Stimulated activated CD4-positive, alpha-beta T cell treated with anti-CD3 and anti-CD28 coated beads, Interleukin-4, amount 100 ng/mL, for 48 hours (primary cell): Measurements from ENCODE around the gene PCCA.
A peak's percentile ranks its signal among the peaks of the same experiment; 100 is the strongest.
"Not testable (repeated sequence)": the region's sequence is repeated elsewhere in the genome, so short reads cannot be mapped to it uniquely, and the experiment has no call there.

Experiments used
- DNase-seq, 2 donors: peaks; one replicate each; pipeline ENCODE4 v3.0.0-alpha.2; 2020; ENCODE audit warnings: low read depth in 2 of 2

PCCA gene

DNA sequence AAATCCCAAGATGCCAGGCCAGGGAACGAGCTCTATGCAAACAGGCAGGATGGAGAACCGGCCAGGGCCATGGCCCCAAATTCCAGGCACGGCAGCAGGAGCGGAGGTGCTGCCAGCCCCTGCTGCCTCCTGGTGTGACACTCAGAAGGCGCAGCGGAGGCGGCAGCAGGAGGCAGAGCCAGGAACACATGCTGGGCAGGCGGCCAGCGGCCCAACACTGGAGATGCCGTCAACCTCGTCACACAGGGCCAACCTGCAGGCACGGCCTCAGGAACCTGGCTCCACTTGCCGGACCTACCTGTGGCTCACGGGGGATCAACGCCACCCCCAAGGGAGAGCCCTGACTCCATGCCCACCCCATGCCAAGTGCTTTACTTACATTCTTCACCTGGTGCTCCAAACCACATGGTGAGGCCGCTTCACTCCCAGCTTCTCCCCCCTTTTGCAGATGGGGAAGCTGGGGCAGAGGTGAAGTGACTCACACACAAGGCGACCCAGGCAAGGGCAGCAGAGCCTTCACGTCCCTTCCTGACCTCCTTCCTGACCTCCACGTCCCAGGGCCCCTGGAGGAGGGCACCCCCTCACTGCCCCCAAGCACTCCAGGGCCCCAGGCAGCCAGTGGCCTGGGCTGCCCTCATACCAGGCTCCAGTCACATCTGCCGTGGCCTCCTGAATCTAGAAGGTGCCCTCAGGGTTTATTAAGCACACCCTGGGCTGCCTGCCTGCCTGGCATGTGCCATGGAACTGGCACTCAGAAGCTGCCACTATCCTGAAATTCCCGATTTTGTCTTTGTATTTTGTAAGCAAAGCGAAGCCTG, 456.2 kb downstream of the PCCA start:
- DNase-seq: no peak

DNA sequence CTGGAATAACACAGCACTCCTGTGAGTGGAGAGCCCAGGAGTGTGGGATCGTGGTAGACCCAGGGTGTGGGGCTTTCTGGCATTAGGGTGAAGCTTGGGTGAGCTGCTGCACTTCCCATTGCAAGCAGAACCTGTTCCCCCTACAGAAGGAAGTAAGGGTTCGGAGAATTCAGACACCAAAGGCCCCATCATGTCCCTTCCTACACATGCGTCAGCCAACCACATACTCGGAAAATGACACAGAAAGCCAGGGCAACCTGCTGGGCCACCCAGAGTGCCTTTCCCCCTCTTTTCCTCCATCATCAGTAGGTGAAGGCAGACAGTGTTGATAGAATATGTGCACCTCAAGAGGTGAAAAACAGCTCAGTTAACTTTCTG, 456.8 kb downstream of the PCCA start:
- DNase-seq: no peak

- DNase-seq: no peak
Measured at GRCh38 chr13:100546713-100547405, 458.0 kb downstream of the PCCA start.

GRCh38 chr13:100547791-100548201, 458.9 kb downstream of the PCCA start:
- DNase-seq: no peak

- no peak for DNase-seq
Measured at GRCh38 chr13:100549316-100549715, 460.4 kb downstream of the PCCA start.

DNA sequence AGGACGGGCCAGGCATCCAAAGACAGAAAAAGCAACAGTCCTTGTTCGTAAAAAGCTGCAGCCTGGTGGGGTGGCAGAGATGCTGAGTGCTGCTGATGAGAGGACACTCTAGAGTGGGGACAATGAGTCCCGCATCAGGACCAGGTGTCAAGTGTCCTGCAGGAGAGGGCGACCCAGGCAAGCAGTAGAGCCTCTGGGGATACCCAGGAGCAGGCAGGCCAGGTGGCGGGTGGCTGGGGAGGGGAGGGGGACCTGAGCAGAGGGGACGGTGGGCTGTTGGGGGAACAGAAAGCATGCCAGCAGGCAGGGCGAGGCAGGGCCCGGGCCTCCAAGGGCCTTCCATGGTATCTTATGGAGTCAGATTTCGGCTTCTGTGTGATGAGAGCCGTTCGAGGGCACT, 463.9 kb downstream of the PCCA start:
- DNase-seq: no peak

GRCh38 chr13:100559886-100560285, 471.0 kb downstream of the PCCA start:
- no peak for DNase-seq

DNA sequence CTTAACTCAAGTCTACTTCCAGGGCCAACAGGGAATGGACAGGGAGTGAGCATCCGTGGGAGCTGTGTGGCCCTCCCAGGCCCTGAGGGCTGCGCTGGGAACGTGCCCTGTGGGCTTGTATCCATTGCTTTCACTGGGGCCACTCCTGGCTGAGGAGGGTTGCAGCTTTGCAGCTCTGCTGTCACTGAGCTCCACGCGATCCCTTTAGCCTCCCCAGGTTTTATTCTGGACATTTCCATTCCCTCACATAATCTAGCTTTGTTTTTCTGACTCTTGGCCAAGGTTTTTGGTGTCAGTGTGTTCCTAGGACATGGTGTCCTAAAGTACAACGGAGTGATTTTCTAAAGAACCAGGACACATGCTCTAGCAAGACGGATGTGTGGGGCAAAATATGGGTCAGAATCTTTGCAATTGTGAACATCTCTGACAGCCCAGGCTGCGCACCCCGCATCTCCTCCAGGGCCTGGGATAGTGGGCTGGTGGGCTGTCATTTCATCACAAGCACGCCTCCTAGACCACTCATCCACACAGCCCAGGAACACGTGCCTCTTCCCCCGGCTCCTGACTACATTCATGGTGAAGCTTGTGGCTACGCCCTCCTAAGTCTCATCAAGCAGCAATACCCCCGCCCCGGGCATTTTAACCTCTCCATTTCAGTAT, 471.7 kb downstream of the PCCA start:
- DNase-seq: no peak

DNA sequence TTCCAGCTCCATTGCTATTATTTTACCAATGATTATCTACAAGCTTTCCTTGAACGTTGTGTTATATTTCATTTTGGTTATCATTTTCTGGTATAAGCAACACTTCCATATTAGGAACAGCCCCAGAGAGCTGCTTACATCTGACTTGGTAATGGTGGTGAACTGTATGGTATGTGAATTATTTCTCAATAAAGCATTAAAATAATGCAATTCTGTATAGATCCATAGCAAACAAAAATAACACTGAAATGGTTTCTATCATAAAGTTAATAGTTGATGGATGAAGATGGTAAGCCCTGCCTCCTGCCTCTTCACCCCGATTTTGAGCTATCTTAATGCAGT, 472.2 kb downstream of the PCCA start:
- DNase-seq: no peak

DNA sequence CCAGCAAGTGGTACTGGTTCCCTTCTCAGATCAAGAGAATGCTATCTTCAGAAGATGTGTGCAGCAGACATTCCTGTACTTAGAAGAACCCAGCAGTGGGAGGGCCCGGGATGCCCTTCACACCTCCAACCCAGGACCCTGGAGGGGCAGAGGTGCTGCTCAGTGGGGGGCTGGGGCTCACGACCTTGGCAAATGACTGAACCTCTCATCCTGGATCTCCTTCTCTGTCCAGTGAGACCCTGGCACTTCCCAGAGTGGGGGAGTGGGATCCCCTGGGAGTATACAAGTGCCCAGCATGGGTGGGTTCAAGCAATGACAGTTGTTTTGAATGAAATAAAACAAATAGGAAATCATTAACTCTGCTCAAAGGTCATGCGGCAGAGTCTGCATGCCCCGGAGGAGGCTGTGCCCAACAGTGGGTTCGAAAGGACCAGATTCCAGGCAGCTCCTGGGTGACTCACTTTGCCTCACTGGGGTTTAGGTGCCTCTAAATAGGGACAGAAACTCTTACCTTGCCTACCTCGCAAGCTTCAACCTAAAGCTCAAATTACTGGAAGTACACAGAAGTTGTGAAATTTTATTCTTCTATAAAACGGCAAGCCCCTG, 472.8 kb downstream of the PCCA start:
- no peak for DNase-seq

DNA sequence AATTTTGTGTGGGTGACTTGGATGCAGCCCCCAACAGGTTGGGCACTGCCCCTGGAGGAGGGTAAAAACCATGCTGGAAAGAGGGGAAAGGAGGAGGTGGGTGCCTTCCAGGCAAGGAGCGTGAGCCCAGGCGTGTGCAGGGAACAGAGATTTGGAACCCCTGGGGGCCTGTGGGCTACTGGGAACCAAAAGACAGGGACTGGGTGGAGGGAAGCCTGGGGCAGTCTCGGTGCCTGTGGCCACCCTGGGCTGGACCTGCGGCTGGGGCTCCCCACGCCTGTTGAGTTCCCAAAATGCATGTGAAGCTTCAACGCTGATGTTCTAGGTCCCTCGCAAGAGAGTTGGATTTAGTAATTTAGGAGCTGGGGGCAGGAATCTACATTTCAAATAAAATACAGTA, 474.9 kb downstream of the PCCA start:
- DNase-seq: no peak

DNA sequence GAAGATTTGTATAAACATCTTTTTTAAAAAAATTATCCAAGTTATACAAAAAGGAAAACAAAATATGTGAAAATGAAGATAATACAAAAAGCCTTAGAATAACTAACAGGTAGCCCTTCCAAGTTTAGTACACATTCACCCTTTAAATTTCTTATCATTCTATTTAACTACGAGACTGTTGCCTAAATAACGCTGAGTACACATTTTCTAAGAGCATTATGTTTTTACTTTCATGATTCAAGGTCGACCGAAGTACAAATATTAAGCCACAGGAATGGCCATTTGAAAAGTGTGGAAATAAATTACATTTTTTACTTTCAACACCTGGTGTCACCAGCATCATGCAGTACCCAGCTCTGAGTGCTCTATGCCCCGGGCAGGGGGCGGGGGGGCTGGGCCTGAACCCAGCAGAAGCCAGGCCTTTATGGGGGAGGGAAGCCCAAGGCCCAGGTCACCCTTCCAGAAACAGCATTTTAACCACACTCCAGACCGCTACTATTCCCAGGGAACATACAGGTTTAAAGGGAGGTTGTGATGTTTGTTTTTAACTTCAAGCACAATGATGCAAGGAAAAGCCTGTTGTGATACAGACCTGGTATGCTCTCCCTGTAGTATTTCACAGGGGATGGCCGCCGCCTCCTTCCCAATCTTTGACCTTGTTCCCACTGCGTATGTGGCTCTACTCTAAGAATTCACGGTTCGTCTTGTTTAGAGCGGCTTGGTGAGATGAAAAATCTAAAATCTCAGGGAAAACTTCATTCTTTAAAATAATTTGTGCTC, 475.7 kb downstream of the PCCA start:
- DNase-seq: no peak

DNA sequence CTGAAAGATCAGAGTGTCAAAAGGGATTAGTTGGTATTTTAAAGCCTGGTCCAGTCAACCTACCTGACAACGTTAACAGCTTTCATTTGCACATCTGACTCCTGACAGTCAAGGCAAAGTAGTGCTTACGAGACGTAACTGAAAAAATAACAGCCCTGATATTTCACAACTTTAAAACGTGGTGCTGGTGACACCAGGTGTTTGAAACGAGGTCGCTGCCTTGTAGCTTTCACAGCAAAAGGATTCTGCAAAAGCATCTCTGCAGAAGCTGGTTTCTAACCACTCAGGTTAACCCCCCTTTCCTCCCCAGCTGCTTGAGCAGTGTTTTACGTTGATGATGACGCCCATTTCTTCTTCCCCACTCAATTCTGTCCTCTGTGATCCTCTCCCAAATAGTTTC, 476.4 kb downstream of the PCCA start:
- DNase-seq: no peak

GRCh38 chr13:100566543-100566942, 477.6 kb downstream of the PCCA start:
- no peak for DNase-seq

DNA sequence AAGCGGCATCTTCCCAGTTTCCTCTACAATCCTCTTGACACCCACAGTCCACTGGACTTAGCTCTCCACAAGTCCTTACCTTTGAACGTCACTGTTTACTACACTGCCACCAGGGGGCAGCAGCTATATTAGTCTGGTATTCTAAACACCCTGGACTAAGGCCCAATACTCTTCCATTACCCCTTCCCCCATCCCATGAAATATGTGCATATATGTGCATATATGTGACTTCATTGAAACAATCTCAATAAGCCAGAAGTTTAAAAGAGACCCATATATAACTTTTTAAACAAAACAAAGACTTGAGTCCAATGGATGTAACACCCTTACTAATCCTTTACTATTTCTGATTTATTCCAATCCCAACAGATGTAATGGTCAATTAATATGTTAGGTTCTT, 484.2 kb downstream of the PCCA start:
- peak; percentile 60 to 66 for DNase-seq

GRCh38 chr13:100577239-100577638, 488.3 kb downstream of the PCCA start:
- DNase-seq: not testable (repeated sequence)
